Measurements from ENCODE around the gene ST7.
"Not testable (repeated sequence)": the region's sequence is repeated elsewhere in the genome, so short reads cannot be mapped to it uniquely, and the experiment has no call there.

ST7 gene

GRCh38 chr7:117009705-117010361, 56.5 kb downstream of the ST7 start:
- no peak for DNase-seq (ENCODE audit: low spot score)

DNA sequence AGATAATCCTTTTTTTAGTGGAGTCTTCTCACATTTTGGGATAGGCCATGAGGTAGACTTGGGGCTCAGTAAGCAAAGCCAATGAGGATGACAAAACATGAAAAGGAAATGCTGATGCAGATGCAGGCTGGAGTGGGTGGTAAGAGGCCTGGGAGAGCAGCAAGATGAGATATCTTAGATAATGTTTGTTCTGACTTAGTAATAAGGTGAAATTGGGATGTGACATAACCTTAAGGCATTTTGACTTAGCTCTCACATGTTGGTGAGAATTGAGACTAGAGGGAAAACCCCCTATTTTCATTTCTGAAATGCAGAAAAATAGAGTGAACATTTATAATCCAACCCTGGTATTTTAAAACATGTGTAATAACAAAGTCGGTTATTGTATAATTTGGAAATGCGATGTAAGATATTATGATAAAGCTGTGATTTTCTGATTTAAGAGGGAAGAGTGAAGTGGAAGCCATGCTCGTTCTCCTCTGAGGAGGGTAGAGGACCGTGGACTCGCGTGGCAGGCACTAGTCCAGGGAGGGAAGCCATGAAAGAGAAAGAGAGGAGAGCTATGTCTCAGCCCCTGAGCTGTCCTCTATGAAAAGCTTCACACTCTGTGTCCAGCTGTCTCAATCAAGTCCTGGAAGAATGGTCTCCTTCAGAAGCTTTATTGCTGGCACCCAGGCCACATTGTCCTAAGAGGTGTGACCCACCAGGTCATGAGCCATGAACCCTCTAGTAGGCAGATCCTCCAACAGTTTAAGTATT, 57.3 kb downstream of the ST7 start:
- DNase-seq (ENCODE audit: low spot score) = no peak

GRCh38 chr7:117011419-117012260, 58.3 kb downstream of the ST7 start:
- no peak for DNase-seq (ENCODE audit: low spot score)

GRCh38 chr7:117012284-117012683, 59.0 kb downstream of the ST7 start:
- DNase-seq (ENCODE audit: low spot score) = no peak

- DNase-seq (ENCODE audit: low spot score) = peak; percentile 34
These were observed 59.4 kb downstream of the ST7 start for GRCh38 chr7:117012696-117013095.

- DNase-seq (ENCODE audit: low spot score) = no peak
These were observed 60.9 kb downstream of the ST7 start for GRCh38 chr7:117014099-117014656.

DNA sequence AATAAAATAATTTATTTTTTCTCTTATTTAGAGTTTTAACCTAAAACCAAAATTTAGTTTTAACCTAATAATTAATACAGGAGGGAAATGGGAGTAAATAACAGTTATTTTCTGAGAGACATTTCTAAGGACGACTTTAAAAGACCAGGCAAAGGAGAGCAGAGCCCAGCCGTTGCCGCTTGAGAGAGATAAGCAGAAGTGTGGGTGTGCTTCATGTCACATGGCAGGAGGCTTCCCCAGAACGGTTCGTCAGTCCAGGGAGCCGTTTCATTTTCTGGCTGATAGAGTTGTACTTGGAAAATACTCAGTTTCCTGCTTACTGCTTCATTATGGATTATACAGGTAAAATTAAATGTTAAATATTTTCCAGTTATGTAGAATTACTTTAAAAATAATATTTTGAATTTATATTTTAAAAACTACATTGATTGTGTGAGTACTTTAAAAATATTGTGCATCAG, 61.4 kb downstream of the ST7 start:
- DNase-seq (ENCODE audit: low spot score) = peak; percentile 72

GRCh38 chr7:117015258-117016184, 62.2 kb downstream of the ST7 start:
- DNase-seq (ENCODE audit: low spot score) = no peak

GRCh38 chr7:117017017-117017451, 63.7 kb downstream of the ST7 start:
- no peak for DNase-seq (ENCODE audit: low spot score)

DNA sequence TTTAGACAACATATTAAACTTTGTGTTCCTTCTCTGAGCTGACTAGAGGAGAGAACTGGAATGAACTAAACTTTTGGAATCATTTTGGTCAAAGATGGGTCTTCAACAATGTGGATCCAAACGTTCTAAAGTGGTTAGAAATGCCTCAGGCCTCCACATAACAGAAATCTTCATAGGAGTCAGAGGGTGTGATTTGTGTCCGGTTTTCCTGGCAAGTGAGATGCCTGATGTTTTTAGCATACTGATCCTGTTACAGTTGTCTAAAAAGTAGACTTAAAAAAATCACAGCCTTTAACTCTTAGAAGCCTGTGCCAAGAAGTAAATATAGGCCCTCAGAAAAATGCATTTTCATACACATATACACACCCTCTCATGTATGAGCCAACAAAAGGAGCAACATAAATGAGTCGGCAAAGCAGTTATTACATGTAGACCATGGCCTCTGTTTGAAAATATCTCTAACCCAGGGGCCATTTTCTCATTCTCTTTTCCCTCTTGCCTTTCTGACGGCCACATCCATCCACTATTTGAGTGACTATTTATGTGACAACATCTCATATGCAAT, 64.5 kb downstream of the ST7 start:
- DNase-seq (ENCODE audit: low spot score) = no peak

DNA sequence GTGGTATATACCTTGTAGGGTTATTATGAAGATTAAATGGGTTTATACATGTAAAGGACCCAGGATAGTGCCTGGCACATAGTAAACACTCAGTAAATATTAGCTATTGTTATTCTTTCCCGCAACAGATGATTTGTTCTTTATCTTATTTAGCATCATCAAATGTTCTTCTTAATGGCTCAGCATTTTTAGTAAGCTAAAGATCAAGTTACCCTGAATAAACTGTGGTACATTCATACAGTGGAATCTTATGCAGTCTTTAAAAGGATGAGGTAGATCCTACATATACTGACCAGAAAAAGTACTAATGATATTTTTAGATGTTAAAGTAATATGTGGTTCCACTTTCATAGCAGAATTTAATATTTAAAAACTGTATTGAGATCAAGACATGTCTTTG, 65.4 kb downstream of the ST7 start:
- DNase-seq (ENCODE audit: low spot score) = no peak

- no peak for DNase-seq (ENCODE audit: low spot score)
These were observed 66.0 kb downstream of the ST7 start for GRCh38 chr7:117019287-117019686.

- peak; percentile 74 for DNase-seq (ENCODE audit: low spot score)
These were observed 66.7 kb downstream of the ST7 start for GRCh38 chr7:117019786-117020590.

GRCh38 chr7:117020591-117020973, 67.3 kb downstream of the ST7 start:
- DNase-seq (ENCODE audit: low spot score) = no peak

DNA sequence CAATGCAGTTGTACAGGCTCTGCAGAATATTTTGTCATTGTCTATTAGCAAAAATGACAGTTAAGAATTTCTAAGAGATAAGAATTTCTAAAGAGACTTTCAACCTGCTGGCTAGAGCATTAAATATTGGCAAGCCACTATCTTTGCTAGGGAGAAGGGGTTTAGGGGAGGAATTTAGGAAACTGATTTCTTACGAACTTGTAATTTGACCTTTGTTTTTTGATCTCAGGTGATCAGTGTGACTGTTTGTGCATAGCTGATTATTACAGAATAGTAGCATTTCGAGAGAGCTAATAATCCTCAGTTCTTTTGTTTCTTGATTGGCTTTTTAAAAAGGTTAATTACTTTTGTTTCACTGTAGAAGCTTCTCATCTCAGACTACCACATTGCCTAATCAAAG, 68.1 kb downstream of the ST7 start:
- DNase-seq (ENCODE audit: low spot score) = no peak

DNA sequence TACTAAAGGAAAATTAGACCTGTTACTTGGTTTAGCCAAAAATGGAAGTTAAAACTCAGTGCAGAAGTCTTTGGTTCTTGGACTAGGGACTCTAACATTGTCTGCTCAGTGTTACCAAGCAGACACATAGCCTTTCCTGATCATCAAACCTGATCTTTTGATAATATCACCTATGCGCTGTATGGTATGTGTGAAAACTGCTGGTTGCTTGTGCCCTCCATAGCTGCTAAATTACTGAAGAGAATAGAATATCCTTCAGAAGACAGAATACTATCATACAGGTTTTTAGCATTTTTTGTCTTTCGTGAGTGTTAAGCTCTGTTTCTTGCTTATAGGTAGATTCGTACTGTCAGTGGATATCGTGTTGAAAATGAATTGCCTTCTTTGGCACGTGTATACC, 68.7 kb downstream of the ST7 start:
- no peak for DNase-seq (ENCODE audit: low spot score)

- no peak for DNase-seq (ENCODE audit: low spot score)
These were observed 70.1 kb downstream of the ST7 start for GRCh38 chr7:117023325-117023854.

DNA sequence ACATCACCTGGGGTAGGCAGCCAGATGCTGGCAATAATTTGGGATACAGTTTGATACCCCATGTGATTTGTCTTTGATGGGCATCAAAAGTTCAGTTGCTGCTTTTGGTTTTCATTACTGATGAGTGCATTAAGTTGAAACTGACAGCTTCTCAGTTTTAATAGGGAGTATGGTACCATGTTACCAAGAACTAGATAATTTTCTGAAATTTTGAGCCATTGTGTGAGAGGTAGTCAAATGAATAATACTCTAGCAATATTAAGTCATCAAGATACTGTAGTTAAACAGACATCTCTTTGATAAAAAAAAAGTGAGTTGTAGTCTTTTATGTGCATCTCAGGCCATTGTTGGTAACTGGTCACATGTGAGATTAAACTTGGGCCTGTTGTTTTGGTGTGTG, 71.5 kb downstream of the ST7 start:
- DNase-seq (ENCODE audit: low spot score) = no peak

- no peak for DNase-seq (ENCODE audit: low spot score)
These were observed 72.6 kb downstream of the ST7 start for GRCh38 chr7:117025891-117026290.

GRCh38 chr7:117030346-117030745, 77.0 kb downstream of the ST7 start:
- not testable (repeated sequence) for DNase-seq (ENCODE audit: low spot score)
